Activated naive CD4-positive, alpha-beta T cell treated with anti-CD3 and anti-CD28 coated beads for 36 hours (primary cell): Measurements from ENCODE around the gene EP300. TPM values are rescaled to one million over a fixed set of nuclear protein-coding genes. Genes with fewer than 3 reads are reported as not detected.
"Not testable (repeated sequence)": the region's sequence is repeated elsewhere in the genome, so short reads cannot be mapped to it uniquely, and the experiment has no call there.

ENCODE experiments used
- CTCF ChIA-PET: fragments of 350-600 bp; sonication (Branson Sonifier 250); formaldehyde crosslinking; loops from one replicate; lab custom pipeline; 2021; ENCODE audit warnings: antibody characterized with exemption; lab: Charles Lee
- DNase-seq: peaks from one replicate; pipeline ENCODE4 v3.0.0-alpha.2; 2020
- H3K27ac Mint-ChIP-seq: one replicate; pipeline ENCODE4 v1.8.0; 2021; ENCODE audit warnings: mild to moderate bottlenecking, mixed read lengths
- H3K27me3 Mint-ChIP-seq: one replicate; pipeline ENCODE4 v1.8.0; 2021; ENCODE audit warnings: low read depth, mixed read lengths
- H3K36me3 Mint-ChIP-seq: one replicate; pipeline ENCODE4 v1.8.0; 2021; ENCODE audit warnings: low read depth, mixed read lengths
- H3K4me1 Mint-ChIP-seq: one replicate; pipeline ENCODE4 v1.8.0; 2021; ENCODE audit warnings: low read depth, mixed read lengths
- H3K4me3 Mint-ChIP-seq: one replicate; pipeline ENCODE4 v1.8.0; 2021; ENCODE audit warnings: mild to moderate bottlenecking, moderate library complexity, mixed read lengths
- H3K9me3 Mint-ChIP-seq: one replicate; pipeline ENCODE4 v1.8.0; 2021; ENCODE audit warnings: mixed read lengths
- intact Hi-C: fragments of 100-400 bp; cut with micrococcal nuclease; formaldehyde crosslinking; loops from one replicate; pipeline ENCODE4 v1.15.1; 2023
- total RNA-seq, 2 experiments: library from RNA; stranded (reverse); gene quantifications; one replicate each; pipeline ENCODE4 v1.2.3, GENCODE V29; 2021

EP300 gene
- total RNA-seq, 2 experiments from 2014 or later = 37.2 to 38.4 TPM

DNA sequence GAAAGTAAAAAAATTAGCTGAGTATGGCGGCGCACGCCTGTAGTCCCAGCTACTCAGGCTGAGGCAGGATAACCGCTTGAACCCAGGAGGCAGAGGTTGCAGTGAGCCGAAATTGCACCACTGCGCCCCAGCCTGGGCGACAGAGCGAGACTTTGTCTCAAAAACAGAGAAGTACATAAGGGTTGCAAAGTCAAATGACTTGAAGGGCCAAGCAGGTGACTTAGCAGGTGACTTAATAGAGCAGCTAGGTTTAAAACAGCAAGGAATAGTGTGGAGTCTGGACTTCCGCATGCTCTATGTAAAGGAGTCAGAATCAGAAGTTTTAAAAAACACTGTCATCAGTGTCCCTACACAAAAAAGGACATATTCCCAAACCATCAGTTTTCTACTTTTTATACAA, 31.7 kb downstream of the EP300 start:
- Mint-ChIP-seq H3K9me3 (no peaks in the 10 kb centered on the region), H3K4me1 (peaks cover 29% of the 10 kb centered on the region), H3K36me3 (peaks cover 23% of the 10 kb centered on the region), H3K27me3 (no peaks in the 10 kb centered on the region), H3K4me3 (no peak overlapping the region), H3K27ac (no peak overlapping the region)
- CTCF ChIA-PET = no interaction called here
- no peak for DNase-seq
- intact Hi-C loops = no loop called here

- H3K36me3 Mint-ChIP-seq = peaks cover 36% of the 10 kb centered on the region
- DNase-seq = no peak
- H3K27me3 Mint-ChIP-seq = no peaks in the 10 kb centered on the region
- CTCF ChIA-PET = no interaction called here
- intact Hi-C loops = no loop called here
- H3K9me3 Mint-ChIP-seq = no peaks in the 10 kb centered on the region
- peaks cover 6% of the 10 kb centered on the region for H3K4me1 Mint-ChIP-seq
- H3K27ac Mint-ChIP-seq = no peak overlapping the region
- H3K4me3 Mint-ChIP-seq = no peak overlapping the region
Measured at GRCh38 chr22:41127451-41127850, 35.1 kb downstream of the EP300 start.

- DNase-seq = no peak
- Mint-ChIP-seq H3K9me3 (no peaks in the 10 kb centered on the region), H3K27me3 (no peaks in the 10 kb centered on the region), H3K27ac (no peak overlapping the region), H3K4me3 (no peak overlapping the region), H3K4me1 (peaks cover 2% of the 10 kb centered on the region), H3K36me3 (peaks cover 39% of the 10 kb centered on the region)
- CTCF ChIA-PET = no interaction called here
- intact Hi-C loops = no loop called here
Measured at GRCh38 chr22:41128606-41129005, 36.2 kb downstream of the EP300 start.

DNA sequence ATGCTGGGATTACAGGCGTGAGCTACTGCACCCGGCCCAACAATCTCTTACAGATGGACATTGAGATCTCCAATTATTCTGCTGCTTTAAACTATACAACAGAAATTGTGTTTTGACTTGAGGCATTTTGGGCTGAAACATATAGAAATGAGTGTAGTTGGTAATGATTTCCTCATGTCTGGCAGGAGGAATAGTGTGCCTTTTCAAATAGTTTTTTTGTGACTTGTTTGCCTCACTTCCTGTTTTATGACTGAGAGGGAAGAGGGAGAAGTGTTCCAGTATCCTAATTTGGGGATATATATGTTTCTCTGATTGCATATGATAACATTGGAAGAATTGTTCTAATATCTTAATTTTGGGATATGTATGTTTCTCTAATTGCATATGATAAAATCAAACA, 40.2 kb downstream of the EP300 start:
- intact Hi-C loops = no loop called here
- Mint-ChIP-seq H3K4me1 (peaks cover 2% of the 10 kb centered on the region), H3K9me3 (no peaks in the 10 kb centered on the region), H3K4me3 (no peak overlapping the region), H3K27ac (no peak overlapping the region), H3K27me3 (no peaks in the 10 kb centered on the region), H3K36me3 (peaks cover 41% of the 10 kb centered on the region)
- CTCF ChIA-PET = interaction anchor here (1.2 kb wide), 1 partner anchor 200 kb away, joined by 3 read pairs; no protein-coding TSS in a partner anchor
- no peak for DNase-seq

DNA sequence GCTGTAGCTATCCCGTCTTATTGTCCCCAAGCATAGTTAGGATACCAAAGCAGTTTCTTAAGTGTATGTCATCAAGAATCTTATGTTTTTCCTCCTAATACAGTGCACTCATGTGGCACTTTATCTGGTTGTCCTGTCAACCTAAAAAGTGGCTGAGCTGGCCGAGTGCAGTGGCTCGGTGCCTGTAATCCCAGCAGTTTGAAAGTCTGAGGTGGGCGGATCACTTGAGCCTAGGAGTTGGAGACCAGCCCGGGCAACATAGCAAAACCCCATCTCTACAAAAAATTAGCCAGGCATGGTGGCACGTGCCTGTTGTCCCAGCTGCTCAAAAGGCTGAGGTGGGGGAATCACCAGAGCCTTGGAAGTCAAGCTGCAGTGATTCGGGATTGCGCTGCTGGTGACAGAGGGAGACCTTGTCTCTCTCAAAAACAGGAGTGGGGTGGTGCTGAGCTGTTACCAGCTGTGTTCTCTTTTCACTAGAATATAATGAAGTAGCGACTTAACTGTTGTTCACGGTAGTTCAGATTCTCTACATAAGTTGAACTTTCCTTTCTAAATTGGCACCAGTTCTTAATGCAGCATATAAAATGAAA, 48.1 kb downstream of the EP300 start:
- Mint-ChIP-seq H3K4me3 (no peak overlapping the region), H3K27me3 (no peaks in the 10 kb centered on the region), H3K4me1 (no peaks in the 10 kb centered on the region), H3K27ac (no peak overlapping the region), H3K9me3 (no peaks in the 10 kb centered on the region), H3K36me3 (peaks cover 37% of the 10 kb centered on the region)
- CTCF ChIA-PET = no interaction called here
- intact Hi-C loops = no loop called here
- DNase-seq = no peak

DNA sequence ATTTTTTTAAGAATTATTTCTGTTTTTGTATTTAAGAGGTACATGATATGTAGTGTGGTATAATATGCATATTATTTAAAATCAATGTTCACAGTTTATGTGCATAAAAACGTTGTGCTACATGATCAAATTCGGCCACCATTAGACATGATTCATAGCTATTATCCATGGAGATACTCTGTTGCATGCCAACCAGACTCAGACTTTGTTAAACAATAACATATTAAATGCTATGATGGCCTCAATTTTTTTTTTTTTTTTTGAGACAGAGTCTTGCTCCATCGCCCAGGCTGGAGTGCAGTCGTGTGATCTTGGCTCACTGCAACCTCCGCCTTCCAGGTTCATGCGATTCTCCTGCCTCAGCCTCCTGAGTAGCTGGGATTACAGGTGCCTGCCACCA, 53.5 kb downstream of the EP300 start:
- H3K4me3 Mint-ChIP-seq, H3K4me1 Mint-ChIP-seq, H3K27ac Mint-ChIP-seq, H3K9me3 Mint-ChIP-seq, DNase-seq, H3K27me3 Mint-ChIP-seq: not testable (repeated sequence)
- CTCF ChIA-PET = interaction anchor here (0.5 to 0.6 kb wide), 2 partner anchors 20 to 223 kb away, joined by 3 to 4 read pairs; no protein-coding TSS in a partner anchor
- intact Hi-C loops = loop anchor here (5.0 kb wide), 1 partner anchor 224 kb away; no protein-coding TSS in a partner anchor
- peaks cover 50% of the 10 kb centered on the region for H3K36me3 Mint-ChIP-seq

- H3K4me1 Mint-ChIP-seq = no peaks in the 10 kb centered on the region
- H3K9me3 Mint-ChIP-seq = no peaks in the 10 kb centered on the region
- peaks cover 50% of the 10 kb centered on the region for H3K36me3 Mint-ChIP-seq
- CTCF ChIA-PET = no interaction called here
- no peak overlapping the region for H3K27ac Mint-ChIP-seq
- DNase-seq = no peak
- H3K4me3 Mint-ChIP-seq = no peak overlapping the region
- no peaks in the 10 kb centered on the region for H3K27me3 Mint-ChIP-seq
- intact Hi-C loops = loop anchor here (5.0 kb wide), 1 partner anchor 224 kb away; no protein-coding TSS in a partner anchor
Measured at GRCh38 chr22:41146573-41146972, 54.2 kb downstream of the EP300 start.

GRCh38 chr22:41147722-41148121, 55.3 kb downstream of the EP300 start:
- no peaks in the 10 kb centered on the region for H3K27me3 Mint-ChIP-seq
- CTCF ChIA-PET = interaction anchor here (0.7 kb wide), 1 partner anchor 733 kb away, joined by 7 read pairs; no protein-coding TSS in a partner anchor
- peaks cover 48% of the 10 kb centered on the region for H3K36me3 Mint-ChIP-seq
- H3K9me3 Mint-ChIP-seq = no peaks in the 10 kb centered on the region
- H3K4me1 Mint-ChIP-seq = no peaks in the 10 kb centered on the region
- H3K27ac Mint-ChIP-seq = no peak overlapping the region
- no peak overlapping the region for H3K4me3 Mint-ChIP-seq
- DNase-seq = no peak
- intact Hi-C loops = loop anchor here (5.0 kb wide), 1 partner anchor 225 kb away; no protein-coding TSS in a partner anchor

GRCh38 chr22:41152902-41153301, 60.5 kb downstream of the EP300 start:
- Mint-ChIP-seq H3K27ac (no peak overlapping the region), H3K9me3 (no peaks in the 10 kb centered on the region), H3K36me3 (peaks cover 64% of the 10 kb centered on the region), H3K4me3 (no peak overlapping the region), H3K27me3 (no peaks in the 10 kb centered on the region), H3K4me1 (peaks cover 4% of the 10 kb centered on the region)
- CTCF ChIA-PET = interaction anchor here (1.1 kb wide), 1 partner anchor 83 kb away, joined by 4 read pairs; no protein-coding TSS in a partner anchor
- intact Hi-C loops = no loop called here
- DNase-seq = no peak

DNA sequence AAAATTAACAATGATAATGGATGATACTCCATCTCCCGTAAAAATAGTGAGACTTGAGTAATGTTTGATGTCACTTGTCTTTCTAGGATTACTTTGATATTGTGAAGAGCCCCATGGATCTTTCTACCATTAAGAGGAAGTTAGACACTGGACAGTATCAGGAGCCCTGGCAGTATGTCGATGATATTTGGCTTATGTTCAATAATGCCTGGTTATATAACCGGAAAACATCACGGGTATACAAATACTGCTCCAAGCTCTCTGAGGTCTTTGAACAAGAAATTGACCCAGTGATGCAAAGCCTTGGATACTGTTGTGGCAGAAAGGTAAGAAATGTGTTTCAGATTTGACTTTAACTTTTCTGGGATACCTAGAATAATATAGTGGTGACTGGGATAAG, 64.7 kb downstream of the EP300 start:
- H3K27me3 Mint-ChIP-seq = no peaks in the 10 kb centered on the region
- no peak overlapping the region for H3K27ac Mint-ChIP-seq
- H3K36me3 Mint-ChIP-seq = peaks cover 52% of the 10 kb centered on the region
- intact Hi-C loops = no loop called here
- H3K9me3 Mint-ChIP-seq = no peaks in the 10 kb centered on the region
- no peak overlapping the region for H3K4me3 Mint-ChIP-seq
- no peak for DNase-seq
- H3K4me1 Mint-ChIP-seq = peaks cover 4% of the 10 kb centered on the region
- CTCF ChIA-PET = no interaction called here

DNA sequence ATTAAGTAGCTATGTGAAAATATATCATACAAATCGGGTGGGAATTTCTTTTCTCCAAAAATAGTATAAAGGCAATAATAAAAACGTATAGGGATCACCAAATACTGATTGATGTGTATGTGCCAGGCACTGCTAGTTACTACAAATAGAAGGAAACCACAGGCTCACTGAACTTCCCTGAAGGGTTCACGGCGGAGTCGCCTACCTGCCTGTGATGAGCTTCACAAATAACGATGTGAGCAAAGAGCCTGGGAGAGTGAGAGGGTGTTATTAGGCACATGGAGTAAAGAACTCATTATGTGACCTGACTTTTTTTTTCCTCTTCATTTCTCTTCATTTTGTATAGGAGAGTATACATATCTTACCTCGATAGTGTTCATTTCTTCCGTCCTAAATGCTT, 76.8 kb downstream of the EP300 start:
- CTCF ChIA-PET = no interaction called here
- intact Hi-C loops = no loop called here
- H3K27me3 Mint-ChIP-seq = no peaks in the 10 kb centered on the region
- peaks cover 6% of the 10 kb centered on the region for H3K4me1 Mint-ChIP-seq
- peaks cover 27% of the 10 kb centered on the region for H3K36me3 Mint-ChIP-seq
- H3K4me3 Mint-ChIP-seq = no peak overlapping the region
- DNase-seq = no peak
- no peaks in the 10 kb centered on the region for H3K9me3 Mint-ChIP-seq
- peak overlapping the region; percentile 6 for H3K27ac Mint-ChIP-seq

- Mint-ChIP-seq H3K27me3 (no peaks in the 10 kb centered on the region), H3K4me3 (no peak overlapping the region), H3K27ac (no peak overlapping the region), H3K4me1 (peaks cover 19% of the 10 kb centered on the region), H3K36me3 (peaks cover 38% of the 10 kb centered on the region), H3K9me3 (no peaks in the 10 kb centered on the region)
- CTCF ChIA-PET = interaction anchor here (0.8 kb wide), 1 partner anchor 66 kb away, joined by 3 read pairs; no protein-coding TSS in a partner anchor
- DNase-seq = no peak
- intact Hi-C loops = no loop called here
Measured at GRCh38 chr22:41171996-41172395, 79.6 kb downstream of the EP300 start.

GRCh38 chr22:41175546-41175945, 83.2 kb downstream of the EP300 start:
- DNase-seq = no peak
- Mint-ChIP-seq H3K9me3 (no peaks in the 10 kb centered on the region), H3K27me3 (no peaks in the 10 kb centered on the region), H3K36me3 (peaks cover 37% of the 10 kb centered on the region), H3K27ac (no peak overlapping the region), H3K4me1 (peaks cover 19% of the 10 kb centered on the region), H3K4me3 (no peak overlapping the region)
- intact Hi-C loops = no loop called here
- CTCF ChIA-PET = interaction anchor here (0.7 kb wide), 1 partner anchor 65 kb away, joined by 3 read pairs; no protein-coding TSS in a partner anchor
